Fibroblast of lung (primary cell): ENCODE data around the gene SDSL.

Experiments used
- EZH2 ChIP-seq: IDR thresholded peaks from 2 replicates; pipeline ENCODE4 v1.5.1; 2012; ENCODE audit warnings: low read length, control low read depth, mild to moderate bottlenecking; ENCODE audit errors: missing control alignments
- TF ChIP-seq, protein P1 (sequence below), 2 donors: IDR thresholded peaks in 1 of 2; conservative IDR thresholded peaks in 1 of 2; 1 replicate in 1 of 2; 2 replicates in 1 of 2; pipeline ENCODE4 v1.5.1; 2011 to 2012; ENCODE audit warnings: low read length in 2 of 2, control low read depth in 1 of 2, inconsistent platforms in 1 of 2, low read depth in 1 of 2, mild to moderate bottlenecking in 1 of 2

DNA sequence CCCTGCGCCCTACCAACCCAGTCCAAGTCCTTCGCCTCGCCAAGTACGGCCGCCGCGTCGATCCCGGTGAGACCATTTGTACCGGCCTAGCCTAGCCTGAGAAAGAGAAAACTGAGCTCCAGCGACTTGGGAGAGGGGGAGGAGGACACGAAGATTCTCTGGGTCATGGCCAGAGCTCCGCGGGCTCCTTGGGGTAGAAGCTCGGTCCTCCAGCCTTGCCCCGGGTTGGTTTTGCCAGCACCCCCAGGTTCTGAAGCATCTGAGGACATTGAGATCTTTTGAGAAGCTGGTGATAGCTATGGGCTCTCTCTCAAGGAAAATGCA lies 42.2 kb downstream of the SDSL start:
- TF ChIP-seq, protein P1, sequence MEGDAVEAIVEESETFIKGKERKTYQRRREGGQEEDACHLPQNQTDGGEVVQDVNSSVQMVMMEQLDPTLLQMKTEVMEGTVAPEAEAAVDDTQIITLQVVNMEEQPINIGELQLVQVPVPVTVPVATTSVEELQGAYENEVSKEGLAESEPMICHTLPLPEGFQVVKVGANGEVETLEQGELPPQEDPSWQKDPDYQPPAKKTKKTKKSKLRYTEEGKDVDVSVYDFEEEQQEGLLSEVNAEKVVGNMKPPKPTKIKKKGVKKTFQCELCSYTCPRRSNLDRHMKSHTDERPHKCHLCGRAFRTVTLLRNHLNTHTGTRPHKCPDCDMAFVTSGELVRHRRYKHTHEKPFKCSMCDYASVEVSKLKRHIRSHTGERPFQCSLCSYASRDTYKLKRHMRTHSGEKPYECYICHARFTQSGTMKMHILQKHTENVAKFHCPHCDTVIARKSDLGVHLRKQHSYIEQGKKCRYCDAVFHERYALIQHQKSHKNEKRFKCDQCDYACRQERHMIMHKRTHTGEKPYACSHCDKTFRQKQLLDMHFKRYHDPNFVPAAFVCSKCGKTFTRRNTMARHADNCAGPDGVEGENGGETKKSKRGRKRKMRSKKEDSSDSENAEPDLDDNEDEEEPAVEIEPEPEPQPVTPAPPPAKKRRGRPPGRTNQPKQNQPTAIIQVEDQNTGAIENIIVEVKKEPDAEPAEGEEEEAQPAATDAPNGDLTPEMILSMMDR (conservative IDR thresholded peaks at IDR 0.05 in 1 of 2, IDR thresholded peaks at IDR 0.05 in 1 of 2; ENCODE audit: low read depth in 1 of 2, low read length in 2 of 2) = no peak
- peak; percentile 2 for TF ChIP-seq EZH2
